Measurements from ENCODE around the gene ZNF264.
"Not testable (repeated sequence)": the region's sequence is repeated elsewhere in the genome, so short reads cannot be mapped to it uniquely, and the experiment has no call there.

The ZNF264 gene

DNA sequence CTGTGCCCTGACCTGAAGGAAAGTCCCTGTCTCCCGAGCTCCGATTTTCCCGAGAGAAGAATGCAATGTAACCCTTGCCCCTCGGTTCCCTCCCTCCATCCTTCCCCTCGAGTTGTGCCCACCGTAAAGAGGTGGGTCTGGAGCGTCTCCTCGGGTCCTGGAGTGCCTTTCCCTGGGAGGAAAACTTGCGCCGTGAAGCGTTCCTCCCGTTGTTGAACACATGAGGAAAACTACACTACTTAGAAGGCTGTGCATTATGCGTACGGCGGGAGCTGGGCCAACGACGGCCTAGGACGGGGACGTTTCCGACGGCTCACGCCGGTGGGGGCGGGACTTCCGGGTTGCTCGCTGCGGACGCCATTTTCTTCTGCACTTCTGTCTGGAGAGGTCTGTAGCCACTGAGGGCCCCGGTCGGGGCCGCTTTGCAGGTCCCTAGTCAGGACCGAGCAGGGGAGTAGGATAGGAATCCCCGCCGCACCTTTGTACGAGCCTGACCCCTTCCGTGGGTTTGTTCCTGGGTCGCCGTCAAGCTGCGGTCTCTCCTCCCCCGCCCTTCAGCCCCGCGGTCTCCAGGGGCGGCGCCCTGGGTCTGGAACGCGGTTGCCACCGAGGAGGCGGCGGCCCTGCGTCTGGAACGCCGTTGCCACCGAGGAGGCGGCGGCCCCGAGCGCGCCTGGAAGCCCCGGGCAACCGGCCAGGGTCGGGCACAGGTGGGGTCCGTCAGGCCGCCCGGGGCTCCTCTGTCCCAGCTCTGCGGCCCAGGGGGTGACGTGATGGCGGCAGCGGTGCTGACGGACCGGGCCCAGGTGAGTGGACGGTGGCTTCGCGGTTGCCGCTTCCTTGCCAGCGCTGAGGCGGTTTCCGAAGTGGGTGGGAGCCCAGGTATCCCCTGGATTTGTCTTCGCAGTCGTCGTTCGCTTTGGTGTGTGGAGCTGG is at the start of gene ZNF264:
Gene ZNF264, plus strand, starts transcription at position 360 of the 936 bp plus-strand sequence. Its CDS starts 414 bp downstream, at position 774.
- peak; percentile 49 for FAIRE-seq

DNA sequence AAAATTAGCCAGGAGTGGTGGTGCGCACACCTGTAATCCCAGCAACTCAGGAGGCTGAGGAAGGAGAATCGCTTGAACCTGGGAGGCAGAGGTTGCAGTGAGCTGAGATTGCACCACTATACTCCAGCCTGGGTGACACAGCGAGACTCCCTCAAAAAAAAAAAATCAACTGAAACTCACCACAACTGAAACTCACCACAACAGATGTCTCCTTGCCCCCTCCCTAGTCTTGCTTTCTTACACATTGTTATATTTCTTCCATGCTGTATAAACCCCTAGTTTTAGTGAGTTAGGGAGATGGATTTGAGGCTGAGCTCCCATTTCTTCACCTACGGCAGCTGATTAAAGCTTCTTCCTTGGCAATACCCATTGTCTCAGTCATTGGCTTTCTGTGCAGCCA is 49.6 kb upstream of the ZNF264 start:
- no peak for FAIRE-seq

DNA sequence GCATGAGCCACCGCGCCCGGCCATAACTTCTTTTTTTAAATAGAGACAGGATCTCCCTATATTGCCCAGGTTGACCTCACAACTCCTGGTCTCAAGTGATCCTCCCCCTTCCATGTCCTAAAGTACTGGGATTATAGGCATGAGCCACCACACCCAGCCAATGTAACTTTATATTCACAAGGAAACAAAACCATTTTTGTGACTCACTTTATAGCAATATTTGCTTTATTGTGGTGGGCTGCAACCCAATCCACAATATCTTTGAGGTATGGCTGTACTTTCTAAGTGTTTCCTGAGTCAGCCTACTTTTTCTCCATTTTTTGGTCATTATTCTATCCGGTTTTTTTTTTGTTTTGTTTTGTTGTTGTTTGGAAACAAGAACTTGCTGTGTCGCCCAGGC is 38.4 kb upstream of the ZNF264 start:
- FAIRE-seq: no peak

DNA sequence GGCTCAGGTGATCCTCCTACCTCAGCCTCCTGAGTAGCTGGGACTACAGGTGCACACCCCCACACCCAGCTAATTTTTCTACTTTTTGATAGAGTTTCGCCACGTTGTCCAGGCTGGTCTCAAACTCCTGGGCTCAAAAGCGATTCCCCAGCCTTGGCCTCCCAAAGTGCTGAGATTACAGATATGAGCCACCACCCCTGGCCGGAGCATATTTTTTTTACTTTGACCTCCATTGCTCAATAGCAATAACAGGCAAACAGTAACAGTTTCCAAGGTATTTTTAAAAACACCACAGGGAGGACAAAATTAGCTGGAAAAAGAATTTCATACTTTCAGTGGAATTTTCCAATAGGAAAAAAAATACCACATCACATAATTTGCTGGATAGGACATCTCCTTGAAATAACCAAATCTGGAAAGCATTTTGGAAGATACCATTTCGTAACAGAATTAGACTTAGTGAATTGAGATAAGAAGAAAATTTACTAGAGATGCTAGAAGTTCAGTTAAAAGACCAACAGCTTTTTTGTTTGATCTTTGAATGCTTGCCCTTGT is 29.2 kb upstream of the ZNF264 start:
- FAIRE-seq: no peak

DNA sequence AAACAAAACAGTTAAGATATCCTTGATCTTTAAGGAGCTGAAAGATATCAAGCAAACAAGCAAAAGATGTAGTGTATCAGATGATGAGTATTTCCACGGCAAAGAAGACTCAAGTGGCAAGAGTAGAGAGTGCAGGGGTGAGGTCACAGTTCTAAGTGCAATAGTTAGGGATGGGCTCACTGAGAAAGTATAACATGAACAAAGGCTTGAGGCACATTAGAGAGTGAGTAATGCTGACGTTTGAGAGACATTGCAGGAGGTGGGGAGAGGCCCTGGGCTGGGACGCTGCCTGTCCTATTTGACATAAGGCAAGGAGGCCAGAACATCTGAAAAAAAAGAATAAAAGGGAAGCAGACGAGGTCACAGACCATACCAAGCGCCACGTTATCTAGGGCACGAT is 25.5 kb upstream of the ZNF264 start:
- FAIRE-seq: no peak

DNA sequence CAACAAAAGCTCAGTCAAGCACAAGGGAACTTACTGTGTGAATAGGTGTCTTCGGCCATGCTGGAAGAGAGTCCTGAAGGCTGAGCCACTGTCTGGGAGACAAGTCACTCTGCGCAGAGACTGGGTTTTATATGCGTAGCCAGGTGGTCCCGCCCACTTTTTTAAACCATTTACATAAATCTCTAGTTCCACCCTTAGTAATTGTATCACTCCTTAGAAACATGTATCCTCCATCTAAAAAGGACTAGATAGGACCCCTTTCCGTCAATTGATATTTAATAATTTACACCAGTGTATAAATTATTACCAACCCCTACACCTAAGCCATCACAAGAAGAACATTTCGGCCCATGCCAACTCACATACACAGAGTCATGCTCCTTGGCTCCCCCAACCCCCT is 23.9 kb upstream of the ZNF264 start, which contains the start of gene DUXA:
Gene DUXA, minus strand, starts transcription at position 101 of the 400 bp plus-strand sequence. Its CDS starts 42 bp downstream, at position 59.
- FAIRE-seq: no peak

DNA sequence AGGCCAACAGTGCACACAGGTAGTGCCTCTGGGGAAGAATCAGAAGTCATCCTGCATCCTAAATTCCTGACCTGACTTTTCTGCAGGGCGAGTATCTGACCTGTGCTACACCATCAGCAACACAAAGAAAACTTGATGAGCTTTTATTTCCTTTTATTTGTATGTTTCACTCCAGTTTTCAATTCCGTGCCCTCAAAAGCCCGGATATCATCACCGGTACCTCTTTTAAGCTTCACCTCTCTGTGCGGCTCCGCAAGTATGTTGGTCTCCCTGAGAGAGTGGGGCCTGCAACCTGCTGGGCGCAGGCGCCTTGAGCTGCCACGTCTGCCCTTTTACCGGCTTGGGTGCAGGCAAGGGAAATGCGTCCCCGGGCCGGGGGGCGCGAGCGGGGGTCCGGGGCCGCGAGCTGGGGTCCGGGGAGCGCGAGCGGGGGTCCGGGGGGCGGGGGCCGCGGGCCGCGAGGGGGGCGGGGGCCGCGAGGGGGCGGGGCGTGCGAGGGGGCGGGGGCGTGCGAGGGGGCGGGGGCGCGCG is 19.7 kb upstream of the ZNF264 start:
- no peak for FAIRE-seq

DNA sequence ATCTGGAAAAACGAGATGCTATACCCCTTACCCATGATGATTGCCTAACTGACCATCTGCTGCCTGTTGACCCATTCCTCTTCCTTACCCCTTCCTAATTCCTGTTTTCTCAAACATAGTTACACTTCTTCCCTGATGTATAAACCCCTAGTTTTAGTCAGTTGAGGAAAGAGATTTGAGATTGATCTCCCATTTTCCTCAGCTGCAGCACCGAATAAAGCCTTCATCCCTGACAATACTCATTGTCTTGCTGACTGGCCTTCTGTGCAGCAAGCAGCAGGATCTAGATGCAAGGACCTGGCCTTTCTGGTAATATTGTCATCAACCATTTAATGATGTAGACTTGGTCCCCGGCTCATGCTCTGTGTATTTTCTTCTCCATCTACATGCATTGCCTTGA is 999 bp upstream of the ZNF264 start:
- FAIRE-seq: no peak

DNA sequence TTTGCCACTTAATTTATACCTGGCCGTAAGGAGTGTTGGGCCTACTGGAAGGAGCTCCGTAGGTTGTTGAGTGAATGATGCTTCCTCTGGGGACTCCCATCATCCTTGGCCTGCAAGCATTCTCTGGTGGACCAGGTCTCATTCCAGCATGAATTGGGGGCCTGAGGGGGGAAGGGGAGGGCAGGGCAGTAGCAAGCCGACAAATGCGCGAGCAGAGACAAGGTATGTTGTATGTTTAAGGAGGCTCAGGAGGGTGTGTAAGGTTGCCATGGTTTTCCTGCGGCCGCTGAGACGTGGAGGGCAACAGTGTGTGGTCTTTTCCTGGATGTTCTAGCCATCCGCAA is 749 bp downstream of the ZNF264 start:
- FAIRE-seq: no peak

DNA sequence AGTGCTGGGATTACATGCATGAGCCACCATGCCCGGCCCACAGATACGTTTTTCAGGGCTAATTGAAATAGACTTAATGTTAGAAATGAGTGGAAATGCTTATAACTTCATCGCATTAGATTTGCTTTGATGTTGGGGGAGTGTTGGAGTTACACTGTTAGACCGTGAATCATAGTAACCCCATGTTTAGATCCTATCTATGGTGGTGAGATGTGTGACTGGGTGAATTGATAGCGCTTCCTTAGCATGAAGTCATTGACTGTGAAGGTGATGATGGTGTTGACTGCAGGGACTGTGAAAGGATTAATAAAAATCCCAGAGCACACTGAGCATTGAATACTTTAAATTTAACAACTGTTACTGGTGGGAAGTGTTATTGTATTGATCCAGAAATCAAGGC is 1.7 kb downstream of the ZNF264 start:
- no peak for FAIRE-seq

DNA sequence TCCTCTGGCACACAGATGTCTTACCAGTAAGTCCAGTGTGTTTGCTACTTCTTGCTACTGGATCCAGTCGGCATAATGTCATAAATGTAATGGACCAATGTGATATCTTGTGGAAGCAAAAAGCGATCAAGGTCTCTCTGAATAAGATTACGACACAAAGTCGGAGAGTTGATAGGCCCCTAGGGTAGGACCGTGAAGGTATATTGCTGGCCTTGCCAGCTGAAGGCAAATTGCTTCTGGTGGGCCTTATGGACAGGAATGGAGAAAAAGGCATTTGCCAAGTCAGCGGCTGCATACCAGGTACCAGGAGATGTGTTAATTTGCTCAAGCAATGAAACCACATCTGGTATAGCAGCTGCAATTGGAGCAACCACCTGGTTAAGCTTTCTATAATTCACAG is 6.6 kb downstream of the ZNF264 start:
- not testable (repeated sequence) for FAIRE-seq

DNA sequence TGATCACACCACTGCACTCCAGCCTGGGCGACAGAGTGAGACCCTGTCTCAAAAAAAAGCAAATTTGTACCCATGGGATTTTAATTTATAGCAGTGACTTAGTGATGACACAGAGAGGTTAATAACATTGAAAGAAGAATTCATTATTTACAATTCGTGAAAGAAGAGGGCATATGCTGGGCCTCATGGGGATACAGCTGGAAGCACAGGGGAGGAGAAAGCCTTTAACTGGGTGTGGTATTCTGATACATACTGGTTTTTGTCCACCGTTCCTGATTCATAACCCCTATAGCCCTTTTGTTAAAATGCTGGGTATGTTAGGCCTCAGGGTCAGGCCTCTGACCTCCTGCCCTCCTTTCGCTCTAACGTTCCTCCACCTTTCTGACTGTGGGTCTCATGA is 10.9 kb downstream of the ZNF264 start:
- no peak for FAIRE-seq

DNA sequence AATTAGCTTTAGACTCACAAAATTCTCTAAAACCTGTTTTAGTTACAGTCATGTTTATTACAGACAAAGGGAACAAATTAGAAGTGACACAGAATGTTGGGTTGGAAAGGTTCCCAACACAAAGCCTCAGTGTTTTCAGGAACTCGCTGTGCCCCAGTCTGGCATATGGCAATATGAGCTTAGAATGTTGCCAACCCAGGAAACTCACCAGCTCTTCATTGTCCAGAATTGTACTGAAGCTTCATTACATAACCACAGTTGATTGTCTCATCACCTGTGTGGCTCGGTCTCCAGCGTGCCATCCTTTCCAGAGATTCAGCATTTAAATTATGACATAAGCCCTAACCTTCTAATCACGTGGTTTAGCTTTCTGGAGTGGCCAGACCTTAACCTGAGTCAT is 19.1 kb downstream of the ZNF264 start:
- no peak for FAIRE-seq

DNA sequence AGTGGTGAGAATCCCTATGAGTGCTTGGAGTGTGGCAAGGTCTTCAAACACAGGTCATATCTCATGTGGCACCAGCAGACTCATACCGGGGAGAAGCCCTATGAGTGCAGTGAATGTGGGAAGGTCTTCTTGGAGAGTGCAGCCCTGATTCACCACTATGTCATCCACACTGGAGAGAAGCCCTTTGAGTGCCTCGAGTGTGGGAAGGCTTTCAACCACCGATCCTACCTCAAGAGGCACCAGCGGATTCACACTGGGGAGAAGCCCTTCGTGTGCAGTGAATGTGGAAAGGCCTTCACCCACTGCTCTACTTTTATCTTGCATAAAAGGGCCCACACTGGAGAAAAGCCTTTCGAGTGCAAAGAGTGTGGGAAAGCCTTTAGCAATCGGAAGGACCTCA is 20.8 kb downstream of the ZNF264 start:
- no peak for FAIRE-seq

DNA sequence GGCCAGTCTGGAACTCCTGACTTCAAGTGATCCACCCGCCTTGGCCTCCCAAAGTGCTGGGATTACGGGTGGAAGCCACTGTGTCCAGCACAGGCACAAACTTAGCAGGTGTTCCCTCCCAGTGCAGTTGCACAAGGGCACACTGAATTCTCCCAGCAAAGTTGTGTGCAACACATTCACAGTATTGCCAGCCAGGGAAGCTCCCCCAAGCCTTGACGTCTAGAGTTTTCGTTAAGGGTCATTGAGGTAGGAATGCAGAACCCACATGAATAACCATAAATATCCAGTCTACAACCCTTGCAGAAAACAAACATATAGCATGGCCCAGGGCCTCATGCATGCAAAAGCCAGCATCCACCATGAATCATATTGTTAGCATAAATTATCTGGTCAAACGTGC is 36.2 kb downstream of the ZNF264 start:
- no peak for FAIRE-seq

DNA sequence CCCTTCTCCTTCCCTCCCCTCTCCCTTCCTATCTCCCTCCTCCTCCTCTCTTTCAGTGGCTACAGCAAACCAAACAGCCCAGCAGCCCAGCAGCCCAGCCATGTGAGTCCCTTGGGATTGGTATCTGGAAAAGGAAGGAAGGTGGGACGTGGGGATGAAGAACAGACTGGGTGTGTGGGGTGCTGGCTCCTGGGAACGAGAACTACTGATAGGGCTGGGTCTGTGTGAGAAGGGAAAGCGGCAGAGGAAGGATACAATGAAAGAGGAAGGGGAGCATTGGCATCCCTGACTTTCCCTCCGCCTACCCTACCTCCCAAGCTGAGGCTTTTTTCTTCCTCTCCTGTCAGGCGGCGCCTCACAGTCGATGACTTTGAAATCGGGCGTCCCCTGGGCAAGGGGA is 40.4 kb downstream of the ZNF264 start:
- no peak for FAIRE-seq

DNA sequence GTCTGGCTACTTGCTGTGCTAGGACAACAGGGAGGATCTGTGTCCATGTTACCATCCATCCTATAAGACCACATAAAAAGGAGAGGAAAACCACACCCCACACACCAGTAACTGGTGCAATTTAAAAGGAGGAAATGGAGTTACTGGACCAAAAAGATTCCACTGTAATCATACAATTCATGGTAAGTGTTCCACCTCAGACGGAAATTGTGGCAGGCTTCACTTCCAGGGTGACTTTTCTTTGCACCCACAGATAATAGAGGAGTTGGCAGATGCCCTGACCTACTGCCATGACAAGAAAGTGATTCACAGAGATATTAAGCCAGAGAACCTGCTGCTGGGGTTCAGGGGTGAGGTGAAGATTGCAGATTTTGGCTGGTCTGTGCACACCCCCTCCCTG is 41.9 kb downstream of the ZNF264 start:
- no peak for FAIRE-seq

DNA sequence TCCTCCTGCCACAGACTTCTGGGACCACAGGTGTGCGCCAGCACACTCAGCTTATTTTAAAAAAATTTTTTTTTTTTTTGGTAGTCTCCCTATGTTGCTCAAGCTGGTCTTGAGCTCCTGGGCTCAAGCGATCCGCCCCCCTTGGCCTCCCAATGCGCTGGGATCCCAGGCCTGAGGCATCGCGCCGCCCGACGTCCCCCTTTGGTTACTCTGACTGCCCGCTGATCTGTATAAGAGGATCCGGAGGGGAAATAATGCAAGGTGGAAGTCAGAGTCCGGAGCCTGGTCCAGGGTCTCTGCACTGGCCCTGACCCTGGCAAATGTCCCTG is 48.6 kb downstream of the ZNF264 start:
- FAIRE-seq: no peak

DNA sequence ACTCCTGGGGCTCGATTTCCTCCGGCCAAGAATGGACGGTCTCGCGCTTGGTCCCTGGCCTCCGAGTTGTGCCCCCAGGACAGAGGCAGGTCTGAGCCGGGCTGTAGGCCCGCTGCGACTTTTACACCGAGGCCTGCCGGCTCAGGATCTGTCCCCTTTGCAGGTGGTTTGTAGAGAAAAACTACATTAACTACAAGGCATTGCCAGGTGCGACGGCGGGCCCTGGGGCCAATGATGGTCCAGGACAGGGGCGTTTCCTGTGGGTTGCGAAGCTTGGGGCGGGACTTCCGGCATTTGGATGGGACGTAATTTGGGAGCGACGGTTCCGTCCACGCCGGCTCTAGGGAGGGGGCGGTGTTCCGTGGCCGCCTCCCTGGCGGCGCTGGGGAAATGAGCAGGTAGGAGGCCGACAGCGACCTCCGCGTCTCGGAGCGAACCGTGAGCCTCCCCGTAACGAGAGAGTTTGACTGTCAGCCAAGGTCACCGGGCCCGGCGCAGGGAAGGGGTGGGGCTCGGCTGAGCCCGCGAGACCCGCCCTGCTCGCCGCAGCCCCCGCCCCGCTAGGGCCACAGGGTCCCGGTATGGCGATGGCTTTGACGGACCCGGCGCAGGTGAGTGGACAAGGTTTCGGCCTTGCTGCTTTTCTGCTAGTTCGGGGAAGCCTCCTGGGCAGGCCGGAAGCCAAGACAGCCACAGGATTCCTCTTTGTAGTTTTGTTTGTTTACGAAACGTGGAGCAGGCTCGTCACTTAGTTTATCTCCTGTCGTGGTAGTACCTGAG is 49.2 kb downstream of the ZNF264 start, which contains the start of gene ZNF805:
Gene ZNF805, plus strand, starts transcription at position 322 of the 780 bp plus-strand sequence. Its CDS starts 260 bp downstream, at position 582.
- FAIRE-seq: peak; percentile 74

DNA sequence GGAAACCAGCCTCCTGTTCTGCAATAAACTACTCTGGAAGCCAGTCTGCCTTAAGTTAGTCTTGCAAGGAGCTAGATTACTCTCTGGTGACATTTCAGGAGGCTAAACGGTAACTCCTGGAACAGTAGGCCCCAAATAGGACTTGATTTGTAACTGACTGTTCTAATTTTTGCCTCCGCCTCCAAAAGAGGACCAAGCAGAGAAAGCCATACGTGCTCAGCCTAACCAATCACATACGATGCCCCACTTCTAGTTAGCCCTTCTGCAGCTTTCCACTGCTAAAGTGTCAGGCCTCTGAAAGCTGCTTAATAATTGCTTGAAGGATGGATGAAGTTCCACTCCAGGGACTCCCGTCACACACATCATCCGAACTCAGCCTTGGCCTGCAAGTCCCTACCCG is 49.9 kb downstream of the ZNF264 start:
- FAIRE-seq: no peak

DNA sequence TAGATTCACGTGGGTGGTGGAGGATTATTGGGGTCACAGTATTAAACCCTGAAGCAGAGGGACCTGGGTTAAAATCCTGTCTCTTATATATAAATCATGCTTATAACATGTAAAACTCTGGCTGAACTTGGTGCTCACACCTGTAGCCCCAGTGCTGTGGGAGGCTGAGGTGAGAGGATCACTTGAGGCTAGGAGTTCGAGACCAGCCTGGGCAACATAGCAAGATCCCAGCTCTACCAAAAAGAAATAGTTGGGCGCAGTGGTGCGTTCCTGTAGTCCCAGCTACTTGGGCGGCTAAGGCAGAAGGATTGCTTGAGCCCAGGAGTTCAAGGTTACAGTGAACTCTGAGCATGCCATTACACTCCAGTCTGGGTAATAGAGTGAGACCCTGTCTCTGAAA is 51.5 kb downstream of the ZNF264 start:
- no peak for FAIRE-seq

DNA sequence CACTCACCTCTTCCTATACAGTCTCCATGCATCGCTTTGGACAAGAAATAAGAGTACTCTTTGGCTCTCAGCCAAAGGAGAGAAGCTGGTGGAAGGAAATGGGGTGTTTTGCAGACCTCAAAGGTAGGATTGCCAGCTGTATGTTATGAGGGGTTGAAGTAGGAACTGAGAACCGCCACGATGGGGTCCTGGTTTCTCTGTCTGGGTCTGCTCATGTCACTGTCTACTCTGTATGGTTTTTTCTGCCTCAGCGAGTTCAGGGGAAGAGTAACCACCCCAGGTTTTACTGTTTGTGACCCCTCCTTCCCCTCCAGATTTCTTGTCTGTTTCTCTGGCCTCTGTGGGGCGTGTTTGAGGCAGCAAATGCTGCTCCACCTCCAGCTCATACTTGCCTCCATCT is 53.2 kb downstream of the ZNF264 start:
- no peak for FAIRE-seq

DNA sequence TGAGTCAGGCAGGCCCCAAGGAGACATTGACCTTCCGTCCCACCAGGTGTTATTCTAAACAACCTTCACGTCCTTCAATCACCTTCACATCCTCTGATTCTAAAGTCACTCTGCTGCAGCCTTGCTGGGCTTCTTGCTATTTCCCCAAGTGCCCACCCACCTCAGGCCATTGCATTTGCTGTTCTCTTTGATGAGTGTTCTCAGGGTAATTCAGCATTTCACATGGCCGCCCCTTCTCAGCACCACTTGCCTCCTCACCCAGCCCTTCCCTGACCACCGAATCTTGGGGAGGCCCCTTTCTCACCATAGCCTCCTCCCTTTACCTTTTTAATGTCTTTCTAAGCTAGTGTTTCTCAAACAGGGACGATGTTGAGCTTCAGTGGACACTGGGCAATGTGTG is 53.8 kb downstream of the ZNF264 start:
- no peak for FAIRE-seq

DNA sequence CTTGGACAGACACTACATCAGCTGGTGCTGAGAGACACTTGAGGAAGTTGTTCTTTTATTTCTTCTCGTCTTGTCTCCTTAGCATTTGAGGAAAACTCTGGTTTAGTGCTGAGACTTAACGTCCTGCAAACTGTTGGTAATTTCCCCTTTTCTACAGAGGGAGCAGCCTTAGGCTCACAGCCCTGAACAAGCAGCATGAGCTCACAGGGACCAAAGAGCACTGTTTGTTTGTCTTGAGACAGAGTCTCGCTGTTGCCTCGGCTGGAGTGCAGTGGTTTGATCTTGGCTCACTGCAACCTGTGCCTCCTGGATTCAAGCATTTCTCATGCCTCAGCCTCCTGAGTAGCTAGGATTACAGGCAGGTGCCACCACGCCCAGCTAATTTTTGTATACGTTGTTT is 54.7 kb downstream of the ZNF264 start:
- no peak for FAIRE-seq
